PC-9 (cell line): Measurements from ENCODE around the gene SAFB2. TPM values are rescaled to one million over a fixed set of nuclear protein-coding genes. Genes with fewer than 3 reads are reported as not detected.

Experiments used
- BruUV-seq: library from RNA; stranded (reverse); fragments of 400-500 nt; replicated peaks from 2 replicates; lab custom pipeline; 2021; lab: Mats Ljungman, UMichigan
- CTCF ChIA-PET: fragments of 300-600 bp; sonication (Branson Sonifier 250); formaldehyde crosslinking; loops from one replicate; lab custom pipeline; 2022; ENCODE audit warnings: antibody characterized with exemption; lab: Charles Lee
- POLR2A ChIA-PET: fragments of 300-600 bp; sonication (Branson Sonifier 250); formaldehyde crosslinking; loops from one replicate; lab custom pipeline; 2022; ENCODE audit warnings: antibody characterized with exemption; ENCODE audit not compliant: unreplicated experiment; lab: Charles Lee
- DNase-seq, 2 experiments: peaks; one replicate each; pipeline versions ENCODE4 v3.0.0 to v3.0.0-alpha.2; 2015 to 2022; ENCODE audit warnings: mixed read lengths in 1 of 2
- H2AFZ ChIP-seq: fragments of 200-600 bp; sonication (generic); 2 replicates; pipeline ENCODE4 v1.8.1; 2017; ENCODE audit warnings: antibody characterized with exemption
- H3F3A ChIP-seq: fragments of 200-600 bp; sonication (generic); 2 replicates; pipeline ENCODE4 v1.8.1; 2017; ENCODE audit warnings: antibody characterized with exemption, mild to moderate bottlenecking, low read depth; ENCODE audit not compliant: insufficient read depth
- H3K27ac ChIP-seq: fragments of 200-600 bp; sonication (generic); 2 replicates; pipeline ENCODE4 v1.6.1; 2016; ENCODE audit warnings: mixed run types
- H3K27me3 ChIP-seq: fragments of 200-600 bp; sonication (generic); 2 replicates; pipeline ENCODE4 v1.6.1; 2016; ENCODE audit warnings: low read depth, mixed run types; ENCODE audit not compliant: insufficient read depth
- H3K36me3 ChIP-seq: fragments of 200-600 bp; sonication (generic); 2 replicates; pipeline ENCODE4 v1.6.1; 2016; ENCODE audit warnings: low read depth, mixed run types
- H3K4me1 ChIP-seq: fragments of 200-600 bp; sonication (generic); replicated peaks from 2 replicates; pipeline ENCODE4 v1.6.1; 2016; ENCODE audit warnings: mixed run types; ENCODE audit not compliant: insufficient read depth
- H3K4me2 ChIP-seq: fragments of 200-600 bp; sonication (generic); 2 replicates; pipeline ENCODE4 v1.6.1; 2017; ENCODE audit warnings: mixed run types
- H3K4me3 ChIP-seq: fragments of 200-600 bp; sonication (generic); 2 replicates; pipeline ENCODE4 v1.6.1; 2016; ENCODE audit warnings: mixed run types
- H3K79me2 ChIP-seq: fragments of 200-600 bp; sonication (generic); 2 replicates; pipeline ENCODE4 v1.6.1; 2017; ENCODE audit warnings: low read depth, mixed run types
- H3K9me2 ChIP-seq: fragments of 200-600 bp; sonication (generic); 2 replicates; pipeline ENCODE4 v1.8.1; 2017; ENCODE audit warnings: mild to moderate bottlenecking; ENCODE audit not compliant: insufficient read depth
- H3K9me3 ChIP-seq: fragments of 200-600 bp; sonication (generic); 2 replicates; pipeline ENCODE4 v1.8.1; 2016; ENCODE audit warnings: low read depth; ENCODE audit not compliant: insufficient read depth
- H4K20me1 ChIP-seq: fragments of 200-600 bp; sonication (generic); 2 replicates; pipeline ENCODE4 v1.8.1; 2017; ENCODE audit not compliant: insufficient read depth
- EZH2 ChIP-seq: fragments of 200-600 bp; sonication (generic); IDR thresholded peaks from 2 replicates; pipeline ENCODE4 v1.8.0; 2017; ENCODE audit warnings: antibody characterized with exemption, low read depth
- intact Hi-C: fragments of 100-400 bp; cut with micrococcal nuclease; formaldehyde crosslinking; loops from one replicate; pipeline ENCODE4 v1.10.0; 2022; ENCODE audit not compliant: unreplicated experiment
- total RNA-seq: library from RNA; stranded (reverse); gene quantifications from 2 replicates; pipeline ENCODE4 v1.2.3, GENCODE V29; 2021
- TF ChIP-seq, protein P1 (sequence below): fragments of 200-600 bp; sonication (generic); conservative IDR thresholded peaks from 2 replicates; pipeline ENCODE4 v1.6.1; 2017; ENCODE audit warnings: mixed run types, antibody characterized with exemption, mild to moderate bottlenecking, moderate library complexity

The SAFB2 gene
- total RNA-seq, 1 experiment from 2014 or later, result 43.1 TPM

- intact Hi-C loops, result no loop called here
- H3K36me3 ChIP-seq, result no peaks in the 10 kb centered on the region
Observed at GRCh38 chr19:5600797-5601196, 21.8 kb downstream of the SAFB2 start.

GRCh38 chr19:5595745-5596144, 26.8 kb downstream of the SAFB2 start:
- Histone ChIP-seq H3K9me3 (no peaks in the 10 kb centered on the region), H3K36me3 (no peaks in the 10 kb centered on the region), H3K4me1 (no peaks in the 10 kb centered on the region), H3K27ac (no peak overlapping the region), H3F3A (no peaks in the 10 kb centered on the region), H4K20me1 (no peaks in the 10 kb centered on the region), H3K4me3 (no peak overlapping the region), H3K79me2 (no peaks in the 10 kb centered on the region), H3K27me3 (no peaks in the 10 kb centered on the region), H3K9me2 (no peaks in the 10 kb centered on the region), H2AFZ (no peak overlapping the region), H3K4me2 (no peak overlapping the region)
- BruUV-seq, result no TSS peak
- TF ChIP-seq, protein P1, sequence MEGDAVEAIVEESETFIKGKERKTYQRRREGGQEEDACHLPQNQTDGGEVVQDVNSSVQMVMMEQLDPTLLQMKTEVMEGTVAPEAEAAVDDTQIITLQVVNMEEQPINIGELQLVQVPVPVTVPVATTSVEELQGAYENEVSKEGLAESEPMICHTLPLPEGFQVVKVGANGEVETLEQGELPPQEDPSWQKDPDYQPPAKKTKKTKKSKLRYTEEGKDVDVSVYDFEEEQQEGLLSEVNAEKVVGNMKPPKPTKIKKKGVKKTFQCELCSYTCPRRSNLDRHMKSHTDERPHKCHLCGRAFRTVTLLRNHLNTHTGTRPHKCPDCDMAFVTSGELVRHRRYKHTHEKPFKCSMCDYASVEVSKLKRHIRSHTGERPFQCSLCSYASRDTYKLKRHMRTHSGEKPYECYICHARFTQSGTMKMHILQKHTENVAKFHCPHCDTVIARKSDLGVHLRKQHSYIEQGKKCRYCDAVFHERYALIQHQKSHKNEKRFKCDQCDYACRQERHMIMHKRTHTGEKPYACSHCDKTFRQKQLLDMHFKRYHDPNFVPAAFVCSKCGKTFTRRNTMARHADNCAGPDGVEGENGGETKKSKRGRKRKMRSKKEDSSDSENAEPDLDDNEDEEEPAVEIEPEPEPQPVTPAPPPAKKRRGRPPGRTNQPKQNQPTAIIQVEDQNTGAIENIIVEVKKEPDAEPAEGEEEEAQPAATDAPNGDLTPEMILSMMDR, result no peak
- TF ChIP-seq EZH2, result no peak
- POLR2A ChIA-PET, result no interaction called here
- DNase-seq, result no peak
- CTCF ChIA-PET, result no interaction called here
- intact Hi-C loops, result no loop called here

More at GRCh38 chr19:5600797-5601196, 21.8 kb downstream of the SAFB2 start:
- no peak for DNase-seq
- Histone ChIP-seq H3K27me3 (no peaks in the 10 kb centered on the region), H3K9me2 (no peaks in the 10 kb centered on the region), H2AFZ (no peak overlapping the region), H3K4me3 (no peak overlapping the region), H3K27ac (no peak overlapping the region), H4K20me1 (no peaks in the 10 kb centered on the region), H3K79me2 (no peaks in the 10 kb centered on the region), H3F3A (no peaks in the 10 kb centered on the region), H3K4me1 (no peaks in the 10 kb centered on the region), H3K9me3 (no peaks in the 10 kb centered on the region), H3K4me2 (no peak overlapping the region)
- BruUV-seq, result no TSS peak
- POLR2A ChIA-PET, result no interaction called here
- CTCF ChIA-PET, result no interaction called here
- TF ChIP-seq, protein P1, result no peak
- TF ChIP-seq EZH2, result no peak

- Histone ChIP-seq H4K20me1 (no peaks in the 10 kb centered on the region), H3K4me2 (no peak overlapping the region), H3K27me3 (no peaks in the 10 kb centered on the region), H3K36me3 (no peaks in the 10 kb centered on the region), H3K9me3 (no peaks in the 10 kb centered on the region), H3K79me2 (no peaks in the 10 kb centered on the region), H3K4me1 (no peaks in the 10 kb centered on the region), H3K27ac (no peak overlapping the region), H2AFZ (no peak overlapping the region), H3K9me2 (no peaks in the 10 kb centered on the region), H3F3A (no peaks in the 10 kb centered on the region), H3K4me3 (no peak overlapping the region)
- intact Hi-C loops, result no loop called here
- ChIA-PET CTCF (no interaction called here), POLR2A (no interaction called here)
- no TSS peak for BruUV-seq
- no peak for DNase-seq
- no peak for TF ChIP-seq EZH2
- TF ChIP-seq, protein P1, result no peak
Observed at GRCh38 chr19:5595129-5595528, 27.4 kb downstream of the SAFB2 start.
